BE2C (cell line): ENCODE results near the gene HAGH.

ENCODE experiments used
- DNase-seq: peaks from one replicate; pipeline ENCODE4 v3.0.0-alpha.2; 2020
- H3K27me3 ChIP-seq: fragments of 250-450 bp; sonication (Bioruptor Pico); 2 replicates; pipeline ENCODE4 v1.5.1; 2020; ENCODE audit warnings: mild to moderate bottlenecking
- H3K36me3 ChIP-seq: fragments of 250-450 bp; sonication (Bioruptor Pico); 2 replicates; pipeline ENCODE4 v1.5.1; 2020; ENCODE audit warnings: mild to moderate bottlenecking
- H3K4me1 ChIP-seq: fragments of 250-450 bp; sonication (Bioruptor Pico); 2 replicates; pipeline ENCODE4 v1.5.1; 2020
- H3K4me3 ChIP-seq: 2 replicates; pipeline ENCODE4 v1.5.1; 2011; ENCODE audit warnings: low read depth, low read length
- H3K9me3 ChIP-seq: fragments of 250-450 bp; sonication (Bioruptor Pico); 2 replicates; pipeline ENCODE4 v1.5.1; 2020
- CTCF ChIP-seq: IDR thresholded peaks from 2 replicates; pipeline ENCODE4 v1.5.1; 2012; ENCODE audit warnings: mild to moderate bottlenecking, low read depth, low read length

The HAGH gene

GRCh38 chr16:1768767-1769401 is 57.7 kb downstream of the HAGH start:
- H3K9me3 ChIP-seq: no peaks in the 10 kb centered on the region
- no peak for DNase-seq
- H3K27me3 ChIP-seq: no peaks in the 10 kb centered on the region
- peaks cover 67% of the 10 kb centered on the region for H3K36me3 ChIP-seq
- no peak overlapping the region for H3K4me3 ChIP-seq
- TF ChIP-seq CTCF: no peak
- peaks cover 4% of the 10 kb centered on the region for H3K4me1 ChIP-seq

GRCh38 chr16:1768061-1768766 is 58.4 kb downstream of the HAGH start:
- no peak for DNase-seq
- H3K4me3 ChIP-seq: no peak overlapping the region
- peaks cover 71% of the 10 kb centered on the region for H3K36me3 ChIP-seq
- TF ChIP-seq CTCF: no peak
- peaks cover 4% of the 10 kb centered on the region for H3K4me1 ChIP-seq
- no peaks in the 10 kb centered on the region for H3K9me3 ChIP-seq
- H3K27me3 ChIP-seq: no peaks in the 10 kb centered on the region

- DNase-seq: no peak
- peaks cover 79% of the 10 kb centered on the region for H3K36me3 ChIP-seq
- TF ChIP-seq CTCF: no peak
These were observed 59.3 kb downstream of the HAGH start for GRCh38 chr16:1767116-1767994.

GRCh38 chr16:1766701-1767100 is 59.9 kb downstream of the HAGH start:
- Histone ChIP-seq H3K4me3 (no peak overlapping the region), H3K36me3 (peaks cover 77% of the 10 kb centered on the region), H3K27me3 (no peaks in the 10 kb centered on the region), H3K9me3 (no peaks in the 10 kb centered on the region), H3K4me1 (peaks cover 4% of the 10 kb centered on the region)
- DNase-seq: no peak
- no peak for TF ChIP-seq CTCF

More at GRCh38 chr16:1767116-1767994, 59.3 kb downstream of the HAGH start:
- H3K4me1 ChIP-seq: peaks cover 4% of the 10 kb centered on the region
- H3K9me3 ChIP-seq: no peaks in the 10 kb centered on the region
- H3K27me3 ChIP-seq: no peaks in the 10 kb centered on the region
- no peak overlapping the region for H3K4me3 ChIP-seq

- H3K9me3 ChIP-seq: no peaks in the 10 kb centered on the region
- H3K36me3 ChIP-seq: peaks cover 77% of the 10 kb centered on the region
- H3K27me3 ChIP-seq: no peaks in the 10 kb centered on the region
These were observed 60.4 kb downstream of the HAGH start for GRCh38 chr16:1766231-1766630.

More at GRCh38 chr16:1766231-1766630, 60.4 kb downstream of the HAGH start:
- no peak for DNase-seq
- TF ChIP-seq CTCF: no peak
- H3K4me3 ChIP-seq: no peak overlapping the region
- H3K4me1 ChIP-seq: peaks cover 4% of the 10 kb centered on the region
